Tibial nerve (tissue), 4 donors: ENCODE measurements around the gene PTGES3.

Source experiments
- CTCF ChIP-seq, 5 experiments: fragments of 200-600 bp in 3 of 5; fragments of 450-650 bp in 2 of 5; sonication (generic) in 3 of 5; IDR thresholded peaks; one replicate each; pipeline ENCODE4 v1.5.1; 2016 to 2019; ENCODE audit warnings: antibody characterized with exemption in 5 of 5, mild to moderate bottlenecking in 3 of 5, moderate library complexity in 2 of 5
- EP300 ChIP-seq, 2 donors: sonication (generic); formaldehyde crosslinking; IDR thresholded peaks; one replicate each; pipeline ENCODE4 v1.6.1; 2017; ENCODE audit warnings: antibody characterized with exemption in 2 of 2, mild to moderate bottlenecking in 1 of 2

GRCh38 chr12:56722832-56723231 is 34.7 kb upstream of the PTGES3 start:
- TF ChIP-seq EP300 (IDR thresholded peaks at IDR 0.05) = no peak
- TF ChIP-seq CTCF (IDR thresholded peaks at IDR 0.05) = no peak
